Natural killer cell (primary cell): ENCODE measurements around the gene PNRC1. TPM values are rescaled to one million over a fixed set of nuclear protein-coding genes. Genes with fewer than 3 reads are reported as not detected.

Experiments used
- ATAC-seq, 3 donors: fragments of 150-1000 bp in 2 of 3; fragments of 200-7000 bp in 1 of 3; cut with Tn5 transposase; 1 replicate in 1 of 3; 2 replicates in 2 of 3; pipeline ENCODE4 v1.10.0; 2021; ENCODE audit warnings: mild to moderate bottlenecking in 2 of 3, moderate library complexity in 2 of 3
- DNase-seq, 2 donors: peaks; one replicate each; pipeline versions ENCODE4 v3.0.0 to v3.0.0-alpha.2; 2013 to 2021; ENCODE audit warnings: mixed read lengths in 1 of 2
- H3K27ac ChIP-seq: one replicate; pipeline ENCODE4 v1.5.1; 2013; ENCODE audit warnings: mild to moderate bottlenecking, low read length
- H3K27me3 ChIP-seq: one replicate; pipeline ENCODE4 v1.6.1; 2013; ENCODE audit warnings: low read length; ENCODE audit not compliant: control insufficient read depth, insufficient read depth
- H3K36me3 ChIP-seq: one replicate; pipeline ENCODE4 v1.6.1; 2013; ENCODE audit warnings: low read length; ENCODE audit not compliant: control insufficient read depth, insufficient read depth
- H3K4me1 ChIP-seq: one replicate; pipeline ENCODE4 v1.6.1; 2013; ENCODE audit warnings: low read length; ENCODE audit not compliant: control insufficient read depth, insufficient read depth
- H3K4me3 ChIP-seq: one replicate; pipeline ENCODE4 v1.5.1; 2013; ENCODE audit warnings: low read length
- H3K9me3 ChIP-seq: one replicate; pipeline ENCODE4 v1.6.1; 2013; ENCODE audit warnings: low read length; ENCODE audit not compliant: control insufficient read depth, insufficient read depth
- H3K27ac Mint-ChIP-seq, 2 donors: one replicate each; pipeline ENCODE4 v1.8.0; 2022; ENCODE audit warnings: mild to moderate bottlenecking in 2 of 2, mixed read lengths in 2 of 2, moderate library complexity in 1 of 2
- H3K27me3 Mint-ChIP-seq, 2 donors: one replicate each; pipeline ENCODE4 v1.8.0; 2022; ENCODE audit warnings: low read depth in 2 of 2, mixed read lengths in 2 of 2
- H3K36me3 Mint-ChIP-seq: one replicate; pipeline ENCODE4 v1.8.0; 2022; ENCODE audit warnings: mixed read lengths
- H3K4me1 Mint-ChIP-seq, 2 donors: one replicate each; pipeline ENCODE4 v1.8.0; 2022; ENCODE audit warnings: mixed read lengths in 2 of 2
- H3K4me3 Mint-ChIP-seq: one replicate; pipeline ENCODE4 v1.8.0; 2022; ENCODE audit warnings: mild to moderate bottlenecking, moderate library complexity, mixed read lengths
- H3K9me3 Mint-ChIP-seq, 2 donors: one replicate each; pipeline ENCODE4 v1.8.0; 2022; ENCODE audit warnings: mixed read lengths in 2 of 2
- WGBS: methylation state at CpG from one replicate; pipeline ENCODE4 v1.1.7; 2013; ENCODE audit warnings: missing lambda C conversion rate; ENCODE audit not compliant: insufficient coverage; 5-methylcytosine and 5-hydroxymethylcytosine counted together
- intact Hi-C: fragments of 100-400 bp; cut with micrococcal nuclease; formaldehyde crosslinking; loops from one replicate; pipeline ENCODE4 v1.14.2; 2022
- total RNA-seq, 4 donors: library from RNA; stranded (reverse); fragments of 120-200 nt in 1 of 4; gene quantifications; one replicate each; pipeline versions ENCODE4 v1.2.3 to v1.2.4, GENCODE V29; 2013 to 2022
- TF ChIP-seq, protein P1 (sequence below): fragments of 200-600 bp; IDR thresholded peaks from one replicate; pipeline ENCODE4 v1.8.0; 2022; ENCODE audit warnings: antibody characterized with exemption

The PNRC1 gene
- total RNA-seq, 3 donors from 2014 or later (not counting 1 experiment from before 2014, with no cell fraction given): 695 to 970 (median 712) TPM

DNA sequence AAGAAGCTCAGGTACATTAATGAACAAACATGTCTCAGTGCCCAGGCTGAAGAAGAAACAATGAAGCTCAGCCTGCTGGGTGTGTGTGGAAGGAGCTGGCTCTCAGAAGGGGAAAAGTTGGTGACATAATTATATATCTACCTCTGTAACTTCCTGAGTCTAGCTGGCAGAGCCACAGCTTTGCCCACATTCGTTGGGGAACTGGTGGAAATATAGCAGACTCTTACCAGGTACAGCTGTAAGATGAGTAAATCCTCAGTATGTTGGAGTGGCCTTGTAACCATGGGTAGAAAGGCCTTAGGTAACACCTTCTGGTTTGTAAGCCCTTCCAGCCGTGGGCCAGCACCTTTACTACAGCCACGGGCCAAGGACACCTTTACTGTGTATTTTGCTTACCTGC lies 29.9 kb upstream of the PNRC1 start:
- intact Hi-C loops: no loop called here
- no peaks in the 10 kb centered on the region for H3K27me3 ChIP-seq
- H3K4me1 ChIP-seq: peaks cover 9% of the 10 kb centered on the region
- H3K4me3 Mint-ChIP-seq: no peak overlapping the region
- no peaks in the 10 kb centered on the region for H3K9me3 ChIP-seq
- no peak for ATAC-seq
- TF ChIP-seq, protein P1, sequence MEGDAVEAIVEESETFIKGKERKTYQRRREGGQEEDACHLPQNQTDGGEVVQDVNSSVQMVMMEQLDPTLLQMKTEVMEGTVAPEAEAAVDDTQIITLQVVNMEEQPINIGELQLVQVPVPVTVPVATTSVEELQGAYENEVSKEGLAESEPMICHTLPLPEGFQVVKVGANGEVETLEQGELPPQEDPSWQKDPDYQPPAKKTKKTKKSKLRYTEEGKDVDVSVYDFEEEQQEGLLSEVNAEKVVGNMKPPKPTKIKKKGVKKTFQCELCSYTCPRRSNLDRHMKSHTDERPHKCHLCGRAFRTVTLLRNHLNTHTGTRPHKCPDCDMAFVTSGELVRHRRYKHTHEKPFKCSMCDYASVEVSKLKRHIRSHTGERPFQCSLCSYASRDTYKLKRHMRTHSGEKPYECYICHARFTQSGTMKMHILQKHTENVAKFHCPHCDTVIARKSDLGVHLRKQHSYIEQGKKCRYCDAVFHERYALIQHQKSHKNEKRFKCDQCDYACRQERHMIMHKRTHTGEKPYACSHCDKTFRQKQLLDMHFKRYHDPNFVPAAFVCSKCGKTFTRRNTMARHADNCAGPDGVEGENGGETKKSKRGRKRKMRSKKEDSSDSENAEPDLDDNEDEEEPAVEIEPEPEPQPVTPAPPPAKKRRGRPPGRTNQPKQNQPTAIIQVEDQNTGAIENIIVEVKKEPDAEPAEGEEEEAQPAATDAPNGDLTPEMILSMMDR: no peak
- H3K36me3 ChIP-seq: no peaks in the 10 kb centered on the region
- no peak overlapping the region for H3K27ac ChIP-seq
- H3K36me3 Mint-ChIP-seq: no peaks in the 10 kb centered on the region
- no peaks in the 10 kb centered on the region for H3K9me3 Mint-ChIP-seq
- peaks cover 5 to 6% of the 10 kb centered on the region in 2 donors for H3K4me1 Mint-ChIP-seq
- H3K4me3 ChIP-seq: no peak overlapping the region
- no peak for DNase-seq
- 63% methylated on average over 3 of the region's 3 CpGs for WGBS
- peaks cover 0 to 6% of the 10 kb centered on the region in 2 donors for H3K27me3 Mint-ChIP-seq
- no peak overlapping the region for H3K27ac Mint-ChIP-seq

DNA sequence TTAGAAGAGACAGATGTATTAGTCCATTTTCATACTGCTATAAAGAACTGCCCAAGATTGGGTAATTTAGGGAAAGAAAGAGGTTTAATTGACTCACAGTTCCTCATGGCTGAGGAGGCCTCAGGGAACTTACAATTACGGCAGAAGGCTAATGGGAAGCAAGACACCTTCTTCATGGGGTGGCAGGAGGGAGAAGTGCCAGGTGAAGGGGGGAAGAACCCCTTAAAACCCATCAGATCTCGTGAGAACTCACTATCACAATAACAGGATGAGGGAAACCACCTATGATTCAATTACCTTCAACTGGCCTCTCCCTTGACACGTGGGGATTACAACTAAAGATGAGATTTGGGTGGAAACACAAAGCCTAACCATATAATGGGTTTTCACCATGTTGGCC lies 28.9 kb upstream of the PNRC1 start:
- peaks cover 0 to 6% of the 10 kb centered on the region in 2 donors for H3K27me3 Mint-ChIP-seq
- H3K4me3 Mint-ChIP-seq: no peak overlapping the region
- intact Hi-C loops: no loop called here
- H3K27ac Mint-ChIP-seq: peak overlapping the region in 1 of 2 donors; percentile 17
- peak in 1 of 3 donors; percentile 18 for ATAC-seq
- no peak overlapping the region for H3K27ac ChIP-seq
- H3K4me3 ChIP-seq: no peak overlapping the region
- peak in 1 of 2 donors; percentile 18 for DNase-seq
- H3K9me3 ChIP-seq: no peaks in the 10 kb centered on the region
- peaks cover 9% of the 10 kb centered on the region for H3K4me1 ChIP-seq
- no peaks in the 10 kb centered on the region for H3K27me3 ChIP-seq
- peaks cover 5 to 6% of the 10 kb centered on the region in 2 donors for H3K4me1 Mint-ChIP-seq
- TF ChIP-seq, protein P1: no peak
- H3K36me3 Mint-ChIP-seq: no peaks in the 10 kb centered on the region
- H3K36me3 ChIP-seq: no peaks in the 10 kb centered on the region
- 63% methylated on average over 2 of the region's 3 CpGs for WGBS
- H3K9me3 Mint-ChIP-seq: no peaks in the 10 kb centered on the region

DNA sequence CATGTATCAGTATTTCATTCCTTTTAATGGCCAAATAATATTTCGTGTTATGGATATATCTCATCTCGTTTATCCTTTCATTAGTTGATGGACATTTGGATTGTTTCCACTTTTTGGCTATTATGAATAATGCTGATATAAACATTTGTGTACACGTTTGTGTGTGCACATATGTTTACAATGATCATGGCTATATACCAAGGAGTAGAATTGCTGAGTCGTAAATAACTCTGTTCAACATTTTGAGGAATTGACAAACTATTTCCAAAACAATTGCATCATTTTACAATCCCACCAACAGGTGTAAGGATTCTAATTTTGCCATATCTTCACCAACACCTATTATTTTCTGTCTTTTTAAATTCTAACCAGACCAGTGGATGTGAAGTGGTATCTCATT lies 26.3 kb upstream of the PNRC1 start:
- H3K4me1 ChIP-seq: peaks cover 9% of the 10 kb centered on the region
- intact Hi-C loops: no loop called here
- no peaks in the 10 kb centered on the region for H3K9me3 ChIP-seq
- H3K27me3 Mint-ChIP-seq: peaks cover 0 to 9% of the 10 kb centered on the region in 2 donors
- H3K36me3 Mint-ChIP-seq: no peaks in the 10 kb centered on the region
- no peak overlapping the region for H3K27ac Mint-ChIP-seq
- no peaks in the 10 kb centered on the region for H3K36me3 ChIP-seq
- H3K4me3 Mint-ChIP-seq: no peak overlapping the region
- no peaks in the 10 kb centered on the region for H3K27me3 ChIP-seq
- H3K4me1 Mint-ChIP-seq: peaks cover 5 to 6% of the 10 kb centered on the region in 2 donors
- no peak overlapping the region for H3K4me3 ChIP-seq
- DNase-seq (no peak), ATAC-seq (no peak)
- no peak overlapping the region for H3K27ac ChIP-seq
- whole genome bisulfite sequencing: 96% methylated on average over 4 of the region's 4 CpGs
- TF ChIP-seq, protein P1: no peak
- no peaks in the 10 kb centered on the region for H3K9me3 Mint-ChIP-seq

DNA sequence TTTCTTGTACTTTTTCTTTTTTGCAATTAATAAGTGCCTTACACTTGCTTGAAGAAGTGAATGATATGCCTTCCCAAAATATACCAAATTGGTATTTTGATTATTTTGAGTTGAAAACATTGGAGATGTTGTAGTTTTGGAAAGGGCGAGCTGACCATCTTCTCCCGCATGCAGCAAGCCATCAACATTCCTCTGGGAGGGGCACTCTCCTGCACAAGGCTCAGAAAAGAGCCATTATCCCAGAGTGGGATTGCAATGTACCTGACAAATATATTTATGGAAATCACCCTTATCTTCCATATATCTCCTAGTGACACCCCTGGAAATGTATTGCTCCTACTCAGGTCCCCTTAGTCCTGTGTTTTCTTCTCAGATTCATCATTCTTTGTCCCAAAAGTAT lies 22.8 kb upstream of the PNRC1 start:
- no peak overlapping the region for H3K4me3 Mint-ChIP-seq
- WGBS: 96% methylated on average over 2 of the region's 2 CpGs
- intact Hi-C loops: no loop called here

More for the DNA sequence above, 22.8 kb upstream of the PNRC1 start:
- H3K9me3 Mint-ChIP-seq: no peaks in the 10 kb centered on the region
- peaks cover 0 to 6% of the 10 kb centered on the region in 2 donors for H3K27me3 Mint-ChIP-seq
- Histone ChIP-seq H3K36me3 (no peaks in the 10 kb centered on the region), H3K9me3 (no peaks in the 10 kb centered on the region), H3K4me3 (no peak overlapping the region), H3K27ac (no peak overlapping the region), H3K4me1 (no peaks in the 10 kb centered on the region), H3K27me3 (no peaks in the 10 kb centered on the region)
- H3K4me1 Mint-ChIP-seq: no peaks in the 10 kb centered on the region
- DNase-seq: no peak
- H3K27ac Mint-ChIP-seq: no peak overlapping the region
- no peak for ATAC-seq
- H3K36me3 Mint-ChIP-seq: no peaks in the 10 kb centered on the region
- TF ChIP-seq, protein P1: no peak
